Stimulated activated CD8-positive, alpha-beta memory T cell treated with anti-CD3 and anti-CD28 coated beads, Interleukin-15, amount 100 ng/mL, for 24 hours (primary cell): ENCODE data around the gene C4orf50.

Experiments
- DNase-seq: peaks from one replicate; pipeline ENCODE4 v3.0.0-alpha.2; 2020; ENCODE audit warnings: low read depth

The C4orf50 gene

DNA sequence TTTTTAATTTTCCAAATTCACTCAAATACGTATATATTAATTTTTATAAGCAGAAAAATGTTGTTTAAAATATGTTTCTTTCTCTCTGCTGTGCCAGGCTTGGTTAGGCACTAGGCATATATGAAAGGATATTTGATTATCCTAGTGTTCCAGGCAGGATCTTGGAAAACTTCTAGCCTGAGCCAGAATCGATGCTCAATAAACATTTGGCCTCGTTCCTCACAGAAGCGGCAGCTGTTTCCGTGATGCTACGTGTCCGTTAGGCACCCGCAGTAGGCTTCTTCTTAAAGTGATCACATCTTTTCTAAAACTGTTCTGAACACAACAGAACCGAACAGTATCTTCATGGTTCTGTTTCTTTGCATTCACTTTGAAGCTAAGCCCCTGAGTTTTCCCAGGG, 75.3 kb downstream of the C4orf50 start:
- DNase-seq = no peak

DNA sequence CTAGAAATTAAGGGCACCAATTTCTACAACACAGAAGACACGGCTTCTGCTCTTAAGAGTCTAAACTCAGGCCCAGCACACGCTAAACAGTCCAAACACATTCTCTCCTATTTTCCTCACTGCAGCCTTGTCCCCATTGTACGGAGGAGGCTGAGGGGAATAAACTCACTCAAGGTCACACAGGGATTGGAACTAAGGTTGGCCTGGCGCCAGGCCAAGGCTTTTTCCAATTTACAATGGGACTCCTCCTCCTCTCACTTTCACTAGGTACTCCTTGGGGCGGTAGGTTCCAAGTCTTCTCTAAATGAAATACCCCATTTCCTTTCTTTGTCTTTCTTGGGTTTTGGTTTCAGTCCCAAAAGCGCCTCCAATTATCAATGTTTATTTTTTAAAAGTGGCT, 76.6 kb downstream of the C4orf50 start:
- DNase-seq = no peak

DNA sequence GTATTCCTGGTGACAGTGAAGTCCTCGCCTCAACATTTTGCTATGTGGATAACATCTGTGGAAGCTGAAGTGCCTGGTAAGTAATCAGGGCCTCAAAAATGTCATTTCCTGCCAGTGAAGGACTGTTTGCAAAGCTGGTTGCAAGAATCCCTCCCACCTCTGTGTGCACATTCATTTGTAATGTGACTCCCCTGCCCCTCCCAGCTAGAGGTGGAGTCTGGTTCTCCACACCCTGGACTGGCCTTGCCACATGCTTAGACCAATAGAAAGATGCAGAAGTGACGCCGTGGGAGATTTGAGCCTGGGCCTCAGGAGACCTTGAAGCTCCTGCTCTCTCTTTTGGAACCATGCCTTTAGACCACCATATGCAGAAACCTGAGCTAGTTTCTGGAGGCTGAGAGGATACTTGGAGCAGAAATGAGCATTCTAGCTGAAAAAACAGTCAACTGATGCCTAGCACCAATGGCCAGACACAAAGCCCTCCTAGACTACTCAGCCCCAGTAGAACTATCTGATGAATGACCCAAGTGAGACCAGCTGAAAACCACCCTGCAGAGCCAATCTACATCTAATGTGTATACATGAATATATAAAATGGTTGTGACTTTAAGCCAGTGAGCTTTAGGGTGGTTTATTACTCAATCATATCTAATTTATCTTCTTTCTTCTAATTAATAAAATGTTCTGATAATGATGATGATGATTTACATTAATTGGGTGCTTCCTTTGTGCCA, 77.6 kb downstream of the C4orf50 start:
- no peak for DNase-seq

DNA sequence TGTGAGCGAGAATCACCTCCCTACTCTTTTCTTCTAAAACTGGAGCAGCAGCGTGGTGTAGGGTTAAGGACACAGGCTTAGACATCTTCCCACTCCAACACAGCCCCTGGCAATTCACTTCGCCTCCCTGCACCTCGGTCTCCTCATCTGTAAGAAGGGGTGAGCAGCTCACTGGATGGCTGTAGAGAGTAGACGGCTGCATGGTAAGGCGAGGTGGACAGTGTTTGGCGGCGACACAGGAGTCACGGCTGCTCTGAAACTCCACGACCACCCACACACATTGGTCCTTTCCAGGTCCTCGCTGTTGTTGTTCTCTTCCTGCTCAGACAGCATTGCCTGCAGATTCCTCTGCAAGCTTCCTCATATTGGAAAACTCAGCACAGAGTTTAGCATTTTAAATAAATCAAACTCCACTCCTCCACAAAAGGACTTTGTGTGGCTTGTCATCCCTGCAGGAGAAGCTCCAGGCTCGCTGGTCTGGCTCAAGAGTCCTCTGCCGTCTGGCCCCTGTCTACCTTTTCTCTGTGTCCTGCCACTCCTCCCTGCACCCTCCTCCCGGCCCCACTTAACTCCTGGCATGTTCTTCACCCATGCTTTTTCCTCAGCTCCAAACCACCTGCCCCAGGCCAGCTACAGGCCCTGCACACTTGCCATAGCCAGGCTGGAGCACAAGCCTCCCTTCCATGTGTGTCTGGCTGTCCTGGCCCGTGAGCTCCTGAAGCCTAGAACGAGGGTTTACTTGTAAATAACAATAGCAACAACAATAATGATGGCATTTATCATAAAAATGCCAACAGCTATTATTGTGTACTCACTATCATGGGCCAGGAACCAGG, 84.0 kb downstream of the C4orf50 start:
- DNase-seq = no peak

DNA sequence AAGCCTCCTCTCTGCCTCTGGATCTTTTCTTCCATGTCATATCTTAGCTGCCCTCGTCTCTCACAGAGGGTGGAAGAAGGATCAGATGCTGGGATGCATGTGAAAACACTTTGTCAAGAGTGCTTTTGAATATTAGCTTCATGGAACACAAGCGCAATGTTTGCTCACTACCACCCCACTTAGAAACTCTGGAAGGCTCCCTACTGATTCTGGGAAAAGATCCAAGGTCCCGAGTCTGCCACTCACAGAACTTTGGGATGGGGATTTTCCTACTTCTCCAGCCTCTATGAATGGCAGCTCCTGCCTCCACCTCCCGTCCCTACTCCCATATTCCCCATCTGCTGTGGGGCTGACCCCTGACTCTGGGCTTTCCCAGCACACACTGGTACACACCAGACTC, 85.1 kb downstream of the C4orf50 start:
- DNase-seq = no peak

DNA sequence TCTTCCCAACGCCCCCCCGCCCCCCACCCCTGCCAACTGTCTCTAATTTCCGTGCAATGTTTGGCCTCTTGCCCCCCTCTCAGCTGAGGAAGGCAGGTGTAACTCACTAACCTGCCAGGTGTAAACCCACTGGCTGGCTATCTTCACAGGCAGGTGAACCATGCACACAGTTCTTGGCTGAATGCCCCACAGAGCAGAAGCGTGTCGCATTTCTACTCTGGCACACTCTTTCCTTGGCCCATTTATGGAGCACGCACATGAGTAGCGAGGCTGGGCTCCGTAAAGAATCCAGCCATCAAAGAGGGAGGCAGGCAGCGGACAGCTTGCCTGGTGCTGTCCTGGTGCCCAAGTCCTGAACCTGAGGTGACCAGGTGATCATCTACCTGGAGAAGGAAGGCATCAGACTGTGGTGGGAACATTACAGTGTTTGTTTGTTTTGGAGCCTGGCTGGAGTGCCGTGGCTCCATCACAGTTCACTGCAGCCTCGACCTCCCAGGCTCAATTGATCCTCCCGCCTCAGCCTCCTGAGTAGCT, 86.1 kb downstream of the C4orf50 start:
- no peak for DNase-seq

DNA sequence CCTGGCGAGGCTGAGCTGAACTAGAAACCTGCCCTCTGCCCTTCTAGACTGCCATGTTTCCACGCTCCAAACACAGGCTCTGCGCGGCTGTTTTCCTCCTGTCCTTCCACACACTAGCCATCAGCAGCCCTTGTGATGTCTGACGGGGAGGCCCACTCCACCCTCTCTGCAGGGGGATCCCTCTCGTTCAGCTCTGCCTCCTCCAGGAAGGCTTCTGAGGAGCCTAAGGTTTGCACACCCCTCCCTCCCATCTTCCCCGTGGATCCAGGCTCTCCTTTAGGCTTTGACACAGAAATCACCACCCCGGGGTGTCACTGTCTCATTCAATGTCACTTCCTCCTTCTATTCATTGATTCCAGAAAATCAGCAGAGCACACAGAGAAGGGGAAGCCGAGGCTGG, 86.7 kb downstream of the C4orf50 start:
- no peak for DNase-seq

GRCh38 chr4:5930876-5931275, 87.4 kb downstream of the C4orf50 start:
- DNase-seq = no peak

- DNase-seq = no peak
These were observed 87.8 kb downstream of the C4orf50 start for GRCh38 chr4:5930456-5930855.

DNA sequence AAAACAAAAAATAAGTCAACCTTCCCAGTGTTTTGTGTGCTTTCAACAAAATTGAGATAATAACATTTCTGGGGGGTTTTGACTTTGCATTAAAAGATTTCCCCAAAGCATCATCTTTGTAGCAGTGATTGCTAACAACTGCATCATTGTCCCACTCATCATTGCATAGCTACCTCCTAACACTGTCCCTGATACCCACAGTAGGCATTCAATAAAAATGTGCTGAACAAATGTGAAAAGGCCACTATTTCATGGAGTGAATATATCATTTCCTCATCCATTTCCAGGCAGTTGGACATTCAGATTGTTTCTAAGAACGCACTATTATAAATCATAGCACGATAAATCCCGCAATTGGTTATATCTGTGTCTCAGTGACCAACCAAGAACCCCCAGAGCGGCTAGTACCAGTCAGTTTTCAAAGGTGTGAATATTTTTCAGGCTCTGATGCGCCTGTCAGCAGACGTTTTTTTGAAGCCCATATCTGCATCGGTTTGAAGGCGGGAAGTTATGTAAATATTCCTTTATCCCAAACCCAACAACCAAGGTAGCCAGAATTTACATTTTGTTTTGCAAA, 89.3 kb downstream of the C4orf50 start:
- DNase-seq = no peak

GRCh38 chr4:5928274-5928673, 90.0 kb downstream of the C4orf50 start:
- DNase-seq = no peak

GRCh38 chr4:5927747-5928146, 90.5 kb downstream of the C4orf50 start:
- no peak for DNase-seq

- DNase-seq = no peak
These were observed 91.1 kb downstream of the C4orf50 start for GRCh38 chr4:5927116-5927515.

DNA sequence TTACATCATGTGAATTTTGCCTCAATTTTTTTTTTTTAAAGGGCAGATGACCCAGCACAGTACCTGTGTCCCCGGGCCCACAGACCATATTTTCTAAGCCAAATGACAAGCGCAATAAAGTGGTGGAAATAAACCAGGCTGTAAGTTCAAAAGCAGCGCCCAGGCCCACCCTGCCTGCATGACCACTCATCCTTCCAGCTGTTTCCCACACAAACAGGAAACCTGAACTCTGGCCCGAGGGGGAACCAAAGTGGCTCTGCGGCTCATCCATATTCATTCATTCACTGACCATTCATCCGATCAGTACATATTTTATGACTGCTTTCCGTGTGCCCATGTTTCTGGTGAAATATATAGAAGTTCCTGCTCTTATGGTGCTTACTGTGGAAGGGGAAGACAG, 91.6 kb downstream of the C4orf50 start:
- no peak for DNase-seq

GRCh38 chr4:5925419-5926200, 92.6 kb downstream of the C4orf50 start:
- no peak for DNase-seq

DNA sequence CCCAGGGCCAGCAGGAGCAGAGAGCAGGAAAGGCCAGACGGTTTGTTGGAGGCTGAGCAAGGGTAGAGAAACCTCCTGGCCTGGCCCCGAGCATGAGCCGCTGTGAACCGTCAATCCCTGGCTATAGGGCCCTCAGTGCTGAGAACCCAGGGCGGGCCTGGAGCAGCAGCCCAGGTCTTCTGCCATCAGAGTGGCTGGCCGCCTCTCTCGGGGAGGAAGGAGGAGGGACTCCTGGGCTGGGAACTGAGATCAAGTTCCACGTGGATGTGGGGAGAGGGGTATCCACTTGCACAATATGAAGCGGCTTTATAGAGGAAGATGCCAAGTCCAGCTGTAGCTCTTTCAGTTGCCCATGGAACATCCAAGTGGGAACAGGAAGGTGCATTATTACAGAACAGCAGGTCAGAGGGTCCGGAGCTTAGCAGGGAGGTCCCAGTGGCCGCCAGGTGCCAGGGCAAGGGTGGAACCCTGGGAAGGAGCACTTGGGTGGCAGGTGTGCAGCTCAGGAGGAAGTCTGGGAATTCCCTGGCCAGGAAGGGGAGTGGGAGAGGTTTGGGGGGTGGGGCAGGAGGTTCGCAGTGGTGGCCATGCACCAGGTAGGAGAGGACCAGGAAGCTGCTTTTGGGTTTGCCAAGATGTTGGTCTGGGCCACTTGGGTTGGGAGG, 93.6 kb downstream of the C4orf50 start:
- DNase-seq = no peak

GRCh38 chr4:5923376-5923775, 94.9 kb downstream of the C4orf50 start:
- DNase-seq = no peak

- DNase-seq = no peak
These were observed 95.7 kb downstream of the C4orf50 start for GRCh38 chr4:5922556-5922955.

- no peak for DNase-seq
These were observed 96.2 kb downstream of the C4orf50 start for GRCh38 chr4:5921981-5922380.

- DNase-seq = no peak
These were observed 96.9 kb downstream of the C4orf50 start for GRCh38 chr4:5921101-5921980.

- DNase-seq = no peak
These were observed 98.7 kb downstream of the C4orf50 start for GRCh38 chr4:5919571-5919970.
